ENCODE results near the gene RPA1. TPM values are rescaled to one million over a fixed set of nuclear protein-coding genes. Genes with fewer than 3 reads are reported as not detected.

Gene RPA1
- total and polyA plus RNA-seq, 2 of the 4 experiments (the other 2 are of a cell fraction) = 38.4 to 48.2 TPM

GRCh38 chr17:1937461-1937860 lies 107.7 kb downstream of the RPA1 start:
- dilution Hi-C loops (cut with HindIII; ENCODE audit: low sequenced_read_pairs, unreplicated experiment) = no loop called here
- H3K79me1 ChIP-seq (ENCODE audit: low read depth in 1 of 2, low read length in 2 of 2) = no peaks in the 10 kb centered on the region
- H3K14ac ChIP-seq (replicated peaks; ENCODE audit: low read depth, low read length) = no peak overlapping the region
- no peak overlapping the region for H3K9ac ChIP-seq (ENCODE audit: low read depth, low read length)
- no peak overlapping the region for H3K4ac ChIP-seq (ENCODE audit: low read depth, low read length)
- H3K27me3 ChIP-seq (ENCODE audit: control insufficient read depth, insufficient read depth, low read length) = peaks cover 37% of the 10 kb centered on the region
- no peak overlapping the region for H2BK5ac ChIP-seq (ENCODE audit: low read depth, low read length, poor library complexity, severe bottlenecking)
- H3K4me1 ChIP-seq (ENCODE audit: control insufficient read depth, insufficient read depth, low read length) = peaks cover 2% of the 10 kb centered on the region; the same call in 1 of the 2 replicates
- ChIA-PET POLR2A (ENCODE audit: unreplicated experiment) (no interaction called here), CTCF (no interaction called here)
- no peaks in the 10 kb centered on the region; the same call in 1 of the 2 replicates for H4K20me1 ChIP-seq (ENCODE audit: insufficient read depth, low read length)
- H2AK9ac ChIP-seq (replicated peaks; ENCODE audit: low read depth, low read length, poor library complexity) = peak overlapping the region; percentile 28
- no peak overlapping the region for H3K4me2 ChIP-seq (ENCODE audit: low read depth, low read length)
- no TSS peak for BruUV-seq (replicated peaks)
- intact Hi-C loops (cut with micrococcal nuclease) = no loop called here
- no peak overlapping the region for H3K18ac ChIP-seq (ENCODE audit: low read depth, low read length)
- H3K27ac ChIP-seq (ENCODE audit: insufficient read depth, low read length) = no peak overlapping the region
- no peak overlapping the region for H2BK20ac ChIP-seq (ENCODE audit: low read depth, low read length)
- H2BK15ac ChIP-seq (ENCODE audit: low read depth, low read length) = no peak overlapping the region
- 92% methylated on average over 14 of the region's 25 CpGs; no CpG with 5 or more reads in 1 of the 2 experiments for WGBS, 2 experiments (ENCODE audit: extremely low coverage in 2 of 2, insufficient read length in 1 of 2)
- H4K91ac ChIP-seq (ENCODE audit: insufficient read depth, low read depth, low read length) = no peak overlapping the region
- no peak overlapping the region for H2BK120ac ChIP-seq (ENCODE audit: low read depth, low read length)
- no peaks in the 10 kb centered on the region for H3K36me3 ChIP-seq (ENCODE audit: control insufficient read depth, insufficient read depth, low read length)
- in situ Hi-C loops (cut with MboI; ENCODE audit: low sequenced_read_pairs) = no loop called here
- DNase-seq = no peak
- H4K5ac ChIP-seq (ENCODE audit: low read depth, low read length) = no peak overlapping the region
- no peaks in the 10 kb centered on the region for H3K9me3 ChIP-seq (ENCODE audit: control insufficient read depth, insufficient read depth, low read length)
- H4K8ac ChIP-seq (ENCODE audit: low read depth in 2 of 2, low read length in 2 of 2) = no peak overlapping the region
- no peaks in the 10 kb centered on the region for H3K9me1 ChIP-seq (ENCODE audit: insufficient read depth, low read length)
- H2AFZ ChIP-seq (replicated peaks; ENCODE audit: low read length, poor library complexity) = no peak overlapping the region
- no peak for TF ChIP-seq SMC3 (IDR thresholded peaks at IDR 0.05; ENCODE audit: low read depth, low read length)
- TF ChIP-seq BHLHE40 (IDR thresholded peaks at IDR 0.05; ENCODE audit: low read depth, low read length) = no peak
- no peak for TF ChIP-seq RFX5 (IDR thresholded peaks at IDR 0.05; ENCODE audit: low read depth, low read length)
- TF ChIP-seq RCOR1 (IDR thresholded peaks at IDR 0.05; ENCODE audit: insufficient replicate concordance, low read length) = no peak
- TF ChIP-seq FOS (IDR thresholded peaks at IDR 0.05; ENCODE audit: low read depth, low read length) = no peak
- no peak for TF ChIP-seq MAZ (IDR thresholded peaks at IDR 0.05; ENCODE audit: borderline replicate concordance, low read depth, low read length)
- TF ChIP-seq RAD21 (IDR thresholded peaks at IDR 0.05; ENCODE audit: low read length) = no peak
- TF ChIP-seq CTCF (conservative IDR thresholded peaks at IDR 0.05; ENCODE audit: low read depth, low read length) = no peak
- no peak for TF ChIP-seq ELK1 (IDR thresholded peaks at IDR 0.05; ENCODE audit: borderline replicate concordance, low read depth, low read length)
- no peak for TF ChIP-seq MAFK (IDR thresholded peaks at IDR 0.05; ENCODE audit: low read depth, low read length)
- no peak for TF ChIP-seq USF2 (IDR thresholded peaks at IDR 0.05; ENCODE audit: low read depth, low read length)
- no peak for TF ChIP-seq POLR2A (IDR thresholded peaks at IDR 0.05; ENCODE audit: low read depth, low read length)
- TF ChIP-seq NFE2L2 (IDR thresholded peaks at IDR 0.05; ENCODE audit: low read depth, low read length) = no peak
- no peak for TF ChIP-seq CEBPB (IDR thresholded peaks at IDR 0.05; ENCODE audit: low read depth, low read length)
- TF ChIP-seq MXI1 (IDR thresholded peaks at IDR 0.05; ENCODE audit: borderline replicate concordance, low read depth, low read length) = no peak
- no peak for TF ChIP-seq CHD1 (IDR thresholded peaks at IDR 0.05; ENCODE audit: low read depth, low read length)
- H3K23ac ChIP-seq (ENCODE audit: low read depth, low read length) = no peak overlapping the region
- H2AK5ac ChIP-seq (ENCODE audit: low read depth, low read length) = no peak overlapping the region
- H3K4me3 ChIP-seq (ENCODE audit: insufficient read depth, low read depth, low read length) = no peak overlapping the region
- no peak for ATAC-seq (ENCODE audit: low read depth)
- H3K56ac ChIP-seq (ENCODE audit: extremely low read depth, insufficient read depth, low read length) = no peak overlapping the region

Measured in IMR-90 (cell line).